K562 (cell line): ENCODE measurements around the gene HIP1R. TPM values are rescaled to one million over a fixed set of nuclear protein-coding genes. Genes with fewer than 3 reads are reported as not detected.

Source experiments
- ATAC-seq: fragments of 200-7000 bp; cut with Tn5 transposase; 3 replicates; pipeline ENCODE4 v1.9.1; 2020; ENCODE audit warnings: moderate library complexity
- BruUV-seq: library from RNA; stranded (reverse); fragments of 400-500 nt; replicated peaks from 2 replicates; lab custom pipeline; 2021; lab: Mats Ljungman, UMichigan
- CTCF ChIA-PET: fragments of 300-600 bp; formaldehyde crosslinking; extraction: SDS; loops from one replicate; lab custom pipeline; 2021; ENCODE audit warnings: low intra/inter-chr PET ratio; lab: Yijun Ruan, JAX
- POLR2A ChIA-PET: fragments of 300-600, 350-650 bp; sonication (Branson Sonifier 250); formaldehyde crosslinking; extraction: SDS; loops from one replicate; lab custom pipeline; 2021; ENCODE audit warnings: antibody characterized with exemption, inconsistent platforms; lab: Yijun Ruan, JAX
- DNase-seq, 4 experiments: peaks; one replicate each; pipeline versions ENCODE4 v3.0.0 to v3.0.0-alpha.2; 2011 to 2018; ENCODE audit warnings: low spot score in 3 of 4, mixed read lengths in 3 of 4; ENCODE audit errors: extremely low read depth in 1 of 4
- FAIRE-seq: peaks from 2 replicates; lab custom pipeline; 2011; peaks lifted over from hg19 to GRCh38; lab: Jason Lieb, UNC
- H2AFZ ChIP-seq: 2 replicates; pipeline ENCODE4 v1.6.0; 2011; ENCODE audit warnings: low read depth, low read length, control low read depth, inconsistent platforms
- H3K27ac ChIP-seq: fragments of 200-600 bp; 3 replicates; pipeline ENCODE4 v1.8.0; 2011; ENCODE audit warnings: low read depth, mild to moderate bottlenecking, control low read depth, inconsistent platforms, low read length, moderate library complexity, mixed read lengths; ENCODE audit errors: extremely low read depth
- H3K27me3 ChIP-seq, 2 experiments: fragments of 300-600 bp in 1 of 2; 2 replicates in 1 of 2; 3 replicates in 1 of 2; pipeline versions ENCODE4 v1.6.0 to v1.8.0; 2011; ENCODE audit warnings: inconsistent platforms in 2 of 2, low read length in 2 of 2, mild to moderate bottlenecking in 1 of 2, mixed read lengths in 1 of 2, moderate library complexity in 1 of 2; ENCODE audit not compliant: control insufficient read depth in 2 of 2, insufficient read depth in 2 of 2
- H3K36me3 ChIP-seq: fragments of 300-600 bp; 3 replicates; pipeline ENCODE4 v1.8.0; 2011; ENCODE audit warnings: mild to moderate bottlenecking, low read length, inconsistent platforms; ENCODE audit not compliant: control insufficient read depth, insufficient read depth
- H3K4me1 ChIP-seq, 2 experiments: fragments of 200-600 bp in 1 of 2; replicated peaks in 1 of 2; 2 replicates in 1 of 2; 3 replicates in 1 of 2; pipeline versions ENCODE4 v1.5.1 to v1.8.0; 2011; ENCODE audit warnings: inconsistent platforms in 2 of 2, low read length in 2 of 2, mild to moderate bottlenecking in 1 of 2, mixed read lengths in 1 of 2, moderate library complexity in 1 of 2; ENCODE audit not compliant: control insufficient read depth in 2 of 2, insufficient read depth in 2 of 2
- H3K4me2 ChIP-seq: 2 replicates; pipeline ENCODE4 v1.6.1; 2011; ENCODE audit warnings: low read length, control low read depth, inconsistent platforms, mixed read lengths; ENCODE audit not compliant: insufficient read depth
- H3K4me3 ChIP-seq: fragments of 200-600 bp; sonication (generic), shearing (Covaris generic); 2 replicates; pipeline ENCODE4 v1.5.1; 2016; ENCODE audit warnings: control low read depth, inconsistent platforms
- H3K79me2 ChIP-seq: fragments of 200-600 bp; 3 replicates; pipeline ENCODE4 v1.8.0; 2011; ENCODE audit warnings: low read length, inconsistent platforms; ENCODE audit not compliant: control insufficient read depth, insufficient read depth
- H3K9ac ChIP-seq, 2 experiments: 2 replicates each; pipeline versions ENCODE4 v1.6.0 to v1.6.1; 2011; ENCODE audit warnings: low read depth in 2 of 2, low read length in 2 of 2, control low read depth in 1 of 2, inconsistent platforms in 1 of 2, mild to moderate bottlenecking in 1 of 2, mixed read lengths in 1 of 2; ENCODE audit not compliant: insufficient read depth in 1 of 2
- H3K9me1 ChIP-seq: one replicate; pipeline ENCODE4 v1.6.0; 2011; ENCODE audit warnings: inconsistent platforms, mild to moderate bottlenecking, low read length, moderate library complexity; ENCODE audit not compliant: control insufficient read depth, insufficient read depth
- H3K9me3 ChIP-seq: replicated peaks from 2 replicates; pipeline ENCODE4 v1.5.1; 2011; ENCODE audit warnings: low read depth, low read length, inconsistent platforms; ENCODE audit not compliant: control insufficient read depth, insufficient read depth
- H4K20me1 ChIP-seq: replicated peaks from 2 replicates; pipeline ENCODE4 v1.6.1; 2011; ENCODE audit warnings: low read length, inconsistent platforms, mixed read lengths; ENCODE audit not compliant: control insufficient read depth, insufficient read depth
- BRCA1 ChIP-seq, 2 experiments: fragments of 450-650 bp in 1 of 2; sonication (generic) in 1 of 2; formaldehyde crosslinking in 1 of 2; IDR thresholded peaks; 2 replicates each; pipeline versions ENCODE4 v1.5.0 to v1.6.1; 2017 to 2020; ENCODE audit warnings: mild to moderate bottlenecking in 1 of 2, missing genetic modification reagents in 1 of 2
- ELF2 ChIP-seq: fragments of 250-450 bp; sonication (Bioruptor Pico); IDR thresholded peaks from 2 replicates; pipeline ENCODE4 v1.5.0; 2021; ENCODE audit warnings: mild to moderate bottlenecking
- HOXB6 ChIP-seq: fragments of 250-450 bp; sonication (Bioruptor Pico); IDR thresholded peaks from 2 replicates; pipeline ENCODE4 v1.5.1; 2022; ENCODE audit warnings: mild to moderate bottlenecking, borderline replicate concordance
- NELFE ChIP-seq: IDR thresholded peaks from 2 replicates; pipeline ENCODE4 v1.6.1; 2011; ENCODE audit warnings: mild to moderate bottlenecking; ENCODE audit not compliant: insufficient read depth, insufficient read length
- SETDB1 ChIP-seq: IDR thresholded peaks from one replicate; pipeline ENCODE4 v1.6.1; 2012; ENCODE audit warnings: low read length, control low read depth, inconsistent platforms
- TCF15 ChIP-seq: fragments of 250-450 bp; sonication (Bioruptor Pico); IDR thresholded peaks from 2 replicates; pipeline ENCODE4 v1.8.0; 2022; ENCODE audit warnings: moderate library complexity, mild to moderate bottlenecking, inconsistent platforms
- THRB ChIP-seq: fragments of 450-650 bp; formaldehyde crosslinking; conservative IDR thresholded peaks from 2 replicates; pipeline ENCODE4 v1.4.0; 2022; ENCODE audit warnings: mild to moderate bottlenecking, missing genetic modification characterization
- YBX1 ChIP-seq: fragments of 450-650 bp; IDR thresholded peaks from 2 replicates; pipeline ENCODE4 v1.7.1; 2016; ENCODE audit warnings: mild to moderate bottlenecking
- ZNF24 ChIP-seq: fragments of 450-650 bp; IDR thresholded peaks from 2 replicates; pipeline ENCODE4 v1.6.1; 2016
- ZNF3 ChIP-seq: fragments of 250-450 bp; sonication (Bioruptor Pico); IDR thresholded peaks from 2 replicates; pipeline ENCODE4 v1.5.0; 2021; ENCODE audit warnings: mild to moderate bottlenecking, moderate library complexity
- ZNF316 ChIP-seq: fragments of 450-650 bp; IDR thresholded peaks from 2 replicates; pipeline ENCODE4 v1.6.1; 2016
- ZNF408 ChIP-seq: fragments of 250-450 bp; sonication (Bioruptor Pico); IDR thresholded peaks from 2 replicates; pipeline ENCODE4 v1.4.0; 2020; ENCODE audit warnings: low read depth, mild to moderate bottlenecking, moderate library complexity
- WGBS: fragments of 100-300 bp; shearing (Covaris generic); methylation state at CpG from one replicate; pipeline ENCODE4 v1.1.6; 2016; ENCODE audit warnings: low coverage, mixed read lengths; ENCODE audit not compliant: insufficient coverage; ENCODE audit errors: missing lambda C conversion rate; 5-methylcytosine and 5-hydroxymethylcytosine counted together
- in situ Hi-C: fragments of 300-500 bp; cut with MboI; formaldehyde crosslinking; loops from 4 replicates; pipeline ENCODE4 v1.15.0; 2018; ENCODE audit warnings: inconsistent platforms, mixed read lengths
- intact Hi-C: fragments of 100-400 bp; cut with micrococcal nuclease; formaldehyde crosslinking; loops from 2 replicates; pipeline ENCODE4 v1.14.2; 2022
- polyA plus RNA-seq, 8 experiments: library from polyadenylated mRNA; depleted of rRNA in 4 of 8; stranded (reverse) in 5 of 8; unstranded in 3 of 8; fragments of >200 nt; fragmentation: Nextera tagmentation in 2 of 8; fragmentation: Illumina TruSeq in 1 of 8; extraction: Ambion mirVana in 2 of 8; extraction: Trizol in 1 of 8; gene quantifications; 2 replicates each; pipeline versions ENCODE4 v1.2.1 to v1.2.3, GENCODE V29; 2011 to 2014; ENCODE audit warnings: inconsistent platforms in 1 of 8, missing spikeins in 1 of 8
- total RNA-seq, 7 experiments: library from RNA; depleted of rRNA in 6 of 7; stranded (reverse); fragments of >200 nt in 6 of 7; fragmentation: Illumina TruSeq in 2 of 7; extraction: Trizol in 2 of 7; gene quantifications; 2 replicates each; pipeline versions ENCODE4 v1.2.1 to v1.2.3, GENCODE V29; 2011 to 2021; ENCODE audit warnings: low replicate concordance in 1 of 7
- TF ChIP-seq, protein P1 (sequence below): fragments of 250-450 bp; sonication (Bioruptor Pico); IDR thresholded peaks from 2 replicates; pipeline ENCODE4 v1.8.0; 2022; ENCODE audit warnings: inconsistent platforms

The HIP1R gene
- total and polyA plus RNA-seq, 9 of the 15 experiments (the other 6 are each of a cell fraction or from before 2014, with no cell fraction given), result 0.15 to 31.0 (median 14.2) TPM

- ATAC-seq (no peak), FAIRE-seq (no peak), DNase-seq (no peak)
- WGBS, result 89% methylated on average over 12 of the region's 12 CpGs
- Histone ChIP-seq H2AFZ (no peak overlapping the region), H3K4me2 (no peak overlapping the region), H3K9me3 (no peaks in the 10 kb centered on the region), H3K79me2 (peaks cover 71% of the 10 kb centered on the region), H3K27ac (no peak overlapping the region), H3K4me3 (no peak overlapping the region), H3K4me1 (peaks cover 5 to 22% of the 10 kb centered on the region in 2 experiments; a peak in 3 of 5 replicates), H3K27me3 (no peaks in the 10 kb centered on the region), H3K36me3 (peaks cover 66% of the 10 kb centered on the region), H3K9ac (no peak overlapping the region; a peak in 1 of 4 replicates), H4K20me1 (peaks cover 45% of the 10 kb centered on the region; the same call in 1 of the 2 replicates), H3K9me1 (no peaks in the 10 kb centered on the region)
- BruUV-seq, result no TSS peak
- ChIA-PET CTCF (no interaction called here), POLR2A (interaction anchor here (0.7 to 2.5 kb wide), 6 partner anchors 7 to 16 kb away, joined by 3 to 8 read pairs (median 6); no protein-coding TSS in a partner anchor)
- intact Hi-C loops, result no loop called here
- no peak for TF ChIP-seq ZNF3 (CRISPR knock-in tag)
- no peak for TF ChIP-seq SETDB1
- peak; percentile 56; the same call in 1 of the 2 replicates for TF ChIP-seq ZNF316
- no peak for TF ChIP-seq YBX1
- in situ Hi-C loops, result loop anchor here (10.0 kb wide), 1 partner anchor 362 kb away; the partner anchor contains the start of genes MPHOSPH9 and MTRFR
Observed at GRCh38 chr12:122872815-122873361, 37.6 kb downstream of the HIP1R start.

GRCh38 chr12:122873540-122873939, 38.3 kb downstream of the HIP1R start:
- intact Hi-C loops (no loop called here), in situ Hi-C loops (loop anchor here (10.0 kb wide), 1 partner anchor 361 kb away; the partner anchor contains the start of genes MPHOSPH9 and MTRFR)
- Histone ChIP-seq H3K4me3 (no peak overlapping the region), H3K36me3 (peaks cover 61% of the 10 kb centered on the region), H3K79me2 (peaks cover 76% of the 10 kb centered on the region), H3K27me3 (no peaks in the 10 kb centered on the region), H3K9me3 (no peaks in the 10 kb centered on the region), H3K9ac (peak overlapping the region in 1 of 2 experiments; percentile 11; a peak in 1 of 4 replicates), H4K20me1 (peaks cover 44% of the 10 kb centered on the region; the same call in 1 of the 2 replicates), H3K27ac (no peak overlapping the region), H2AFZ (no peak overlapping the region), H3K4me1 (peaks cover 5 to 17% of the 10 kb centered on the region in 2 experiments; a peak in 3 of 5 replicates), H3K4me2 (no peak overlapping the region), H3K9me1 (no peaks in the 10 kb centered on the region)
- no peak for DNase-seq
- no peak for FAIRE-seq
- ChIA-PET CTCF (no interaction called here), POLR2A (interaction anchor here (0.7 to 2.5 kb wide), 3 partner anchors 9 to 15 kb away, joined by 3 to 8 read pairs (median 5); no protein-coding TSS in a partner anchor)
- WGBS, result 71% methylated on average over 4 of the region's 4 CpGs
- no TSS peak for BruUV-seq
- ATAC-seq, result no peak
- TF ChIP-seq ZNF24 (no peak), NELFE (no peak), HOXB6 (CRISPR knock-in tag) (no peak), ZNF408 (no peak), ELF2 (CRISPR knock-in tag) (no peak), BRCA1 (IDR thresholded peaks at IDR 0.05) (no peak), BRCA1 (CRISPR knock-in tag; IDR thresholded peaks at IDR 0.05) (no peak), THRB (CRISPR knock-in tag) (no peak), TCF15 (CRISPR knock-in tag) (no peak)
- TF ChIP-seq, protein P1, sequence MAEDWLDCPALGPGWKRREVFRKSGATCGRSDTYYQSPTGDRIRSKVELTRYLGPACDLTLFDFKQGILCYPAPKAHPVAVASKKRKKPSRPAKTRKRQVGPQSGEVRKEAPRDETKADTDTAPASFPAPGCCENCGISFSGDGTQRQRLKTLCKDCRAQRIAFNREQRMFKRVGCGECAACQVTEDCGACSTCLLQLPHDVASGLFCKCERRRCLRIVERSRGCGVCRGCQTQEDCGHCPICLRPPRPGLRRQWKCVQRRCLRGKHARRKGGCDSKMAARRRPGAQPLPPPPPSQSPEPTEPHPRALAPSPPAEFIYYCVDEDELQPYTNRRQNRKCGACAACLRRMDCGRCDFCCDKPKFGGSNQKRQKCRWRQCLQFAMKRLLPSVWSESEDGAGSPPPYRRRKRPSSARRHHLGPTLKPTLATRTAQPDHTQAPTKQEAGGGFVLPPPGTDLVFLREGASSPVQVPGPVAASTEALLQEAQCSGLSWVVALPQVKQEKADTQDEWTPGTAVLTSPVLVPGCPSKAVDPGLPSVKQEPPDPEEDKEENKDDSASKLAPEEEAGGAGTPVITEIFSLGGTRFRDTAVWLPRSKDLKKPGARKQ, result no peak
